GM12878 (cell line): Measurements from ENCODE around the gene DPY19L1. TPM values are rescaled to one million over a fixed set of nuclear protein-coding genes. Genes with fewer than 3 reads are reported as not detected.

Experiments used
- ATAC-seq: fragments of 200-7000 bp; cut with Tn5 transposase; 3 replicates; pipeline ENCODE4 v1.9.1; 2020; ENCODE audit warnings: mild to moderate bottlenecking, moderate library complexity
- BruUV-seq: library from RNA; stranded (reverse); fragments of 400-500 nt; replicated peaks from 2 replicates; lab custom pipeline; 2021; lab: Mats Ljungman, UMichigan
- CTCF ChIA-PET: fragments of 300-600 bp; sonication (Branson Sonifier 250); formaldehyde crosslinking; extraction: SDS; loops from one replicate; lab custom pipeline; 2021; ENCODE audit warnings: inconsistent platforms; lab: Yijun Ruan, JAX
- POLR2A ChIA-PET: fragments of 350-600 bp; formaldehyde crosslinking; extraction: SDS; loops from one replicate; lab custom pipeline; 2021; ENCODE audit warnings: inconsistent platforms; lab: Charles Lee
- RAD21 ChIA-PET: fragments of 300-600 bp; sonication (Branson Sonifier 250); formaldehyde crosslinking; loops from one replicate; lab custom pipeline; 2023; ENCODE audit warnings: antibody characterized with exemption; ENCODE audit not compliant: unreplicated experiment; lab: Charles Lee
- SMC1A ChIA-PET: fragments of 300-600 bp; sonication (Branson Sonifier 250); formaldehyde crosslinking; loops from one replicate; lab custom pipeline; 2023; ENCODE audit not compliant: unreplicated experiment, uncharacterized antibody; lab: Charles Lee
- DNase-seq: peaks from one replicate; pipeline ENCODE4 v3.0.0-alpha.2; 2011; ENCODE audit warnings: low read depth, low spot score
- FAIRE-seq: peaks from 3 replicates; lab custom pipeline; 2011; peaks lifted over from hg19 to GRCh38; lab: Jason Lieb, UNC
- H2AFZ ChIP-seq: 2 replicates; pipeline ENCODE4 v1.6.0; 2011; ENCODE audit warnings: low read depth, low read length, control low read depth; ENCODE audit not compliant: control insufficient read depth
- H3K27ac ChIP-seq: 2 replicates; pipeline ENCODE4 v1.5.1; 2011; ENCODE audit warnings: control low read depth; ENCODE audit not compliant: control insufficient read depth, insufficient read depth
- H3K27me3 ChIP-seq, 2 experiments: replicated peaks in 1 of 2; 2 replicates each; pipeline versions ENCODE4 v1.6.0 to v1.6.1; 2011; ENCODE audit warnings: low read length in 1 of 2; ENCODE audit not compliant: control insufficient read depth in 2 of 2, insufficient read depth in 2 of 2
- H3K36me3 ChIP-seq, 2 experiments: 2 replicates each; pipeline ENCODE4 v1.5.1; 2011; ENCODE audit warnings: low read length in 1 of 2; ENCODE audit not compliant: control insufficient read depth in 2 of 2, insufficient read depth in 2 of 2
- H3K4me1 ChIP-seq: 2 replicates; pipeline ENCODE4 v1.6.1; 2011; ENCODE audit warnings: mild to moderate bottlenecking, low read length, moderate library complexity, mixed read lengths; ENCODE audit not compliant: control insufficient read depth, insufficient read depth
- H3K4me2 ChIP-seq: 2 replicates; pipeline ENCODE4 v1.6.0; 2011; ENCODE audit warnings: control low read depth; ENCODE audit not compliant: control insufficient read depth, insufficient read depth
- H3K4me3 ChIP-seq: fragments of 200-600 bp; sonication (generic); 2 replicates; pipeline ENCODE4 v1.5.1; 2016
- H3K79me2 ChIP-seq: 2 replicates; pipeline ENCODE4 v1.6.0; 2011; ENCODE audit warnings: low read length; ENCODE audit not compliant: control insufficient read depth, insufficient read depth
- H3K9ac ChIP-seq: 2 replicates; pipeline ENCODE4 v1.8.0; 2011; ENCODE audit warnings: low read length, control low read depth, mixed read lengths; ENCODE audit not compliant: control insufficient read depth, insufficient read depth
- H3K9me3 ChIP-seq: replicated peaks from 3 replicates; pipeline ENCODE4 v1.5.1; 2011; ENCODE audit warnings: mild to moderate bottlenecking, low read length; ENCODE audit not compliant: control insufficient read depth, insufficient read depth
- H4K20me1 ChIP-seq: 2 replicates; pipeline ENCODE4 v1.6.0; 2011; ENCODE audit not compliant: control insufficient read depth, insufficient read depth
- ASH2L ChIP-seq: fragments of 300-600, 200-600 bp; sonication (generic); IDR thresholded peaks from 2 replicates; pipeline ENCODE4 v1.6.1; 2017; ENCODE audit warnings: low read depth, mild to moderate bottlenecking, borderline replicate concordance
- CEBPB ChIP-seq, 2 experiments: fragments of 150-350 bp in 1 of 2; IDR thresholded peaks; 2 replicates each; pipeline ENCODE4 v1.6.1; 2012 to 2014; ENCODE audit warnings: low read depth in 2 of 2, low read length in 2 of 2, borderline replicate concordance in 1 of 2, inconsistent platforms in 1 of 2
- CTCF ChIP-seq, 3 experiments: IDR thresholded peaks in 2 of 3; conservative IDR thresholded peaks in 1 of 3; 2 replicates each; pipeline ENCODE4 v1.5.1; 2011; ENCODE audit warnings: low read depth in 3 of 3, low read length in 3 of 3, mild to moderate bottlenecking in 3 of 3, control low read depth in 2 of 3, moderate library complexity in 2 of 3, inconsistent platforms in 1 of 3, mixed read lengths in 1 of 3; ENCODE audit not compliant: control insufficient read depth in 2 of 3, insufficient read depth in 1 of 3; ENCODE audit errors: extremely low read depth in 1 of 3
- EGR1 ChIP-seq, 2 experiments: IDR thresholded peaks; 1 replicate in 1 of 2; 2 replicates in 1 of 2; pipeline ENCODE4 v1.6.1; 2011 to 2012; ENCODE audit warnings: low read depth in 2 of 2, low read length in 2 of 2, borderline replicate concordance in 1 of 2, mild to moderate bottlenecking in 1 of 2, moderate library complexity in 1 of 2
- HCFC1 ChIP-seq: fragments of 150-350 bp; IDR thresholded peaks from 2 replicates; pipeline ENCODE4 v1.6.1; 2014; ENCODE audit warnings: low read length
- KLF5 ChIP-seq: fragments of 450-650 bp; IDR thresholded peaks from 2 replicates; pipeline ENCODE4 v1.6.1; 2014; ENCODE audit warnings: mild to moderate bottlenecking; ENCODE audit not compliant: partially characterized antibody
- MTA2 ChIP-seq: fragments of 450-650 bp; IDR thresholded peaks from 2 replicates; pipeline ENCODE4 v1.6.1; 2016; ENCODE audit warnings: low read depth, mild to moderate bottlenecking, moderate library complexity
- POLR2AphosphoS5 ChIP-seq: IDR thresholded peaks from 2 replicates; pipeline ENCODE4 v1.6.1; 2011; ENCODE audit warnings: mild to moderate bottlenecking, low read length, inconsistent platforms
- RAD51 ChIP-seq: fragments of 450-650 bp; IDR thresholded peaks from 2 replicates; pipeline ENCODE4 v1.6.1; 2016; ENCODE audit warnings: moderate library complexity, mild to moderate bottlenecking, inconsistent platforms
- RBBP5 ChIP-seq: fragments of 200-600 bp; sonication (generic); conservative IDR thresholded peaks from 2 replicates; pipeline ENCODE4 v1.6.1; 2016
- SMAD5 ChIP-seq: IDR thresholded peaks from 2 replicates; pipeline ENCODE4 v1.6.1; 2016; ENCODE audit warnings: antibody characterized with exemption, low read depth
- SREBF1 ChIP-seq: IDR thresholded peaks from 2 replicates; pipeline ENCODE4 v1.6.1; 2012; ENCODE audit warnings: mild to moderate bottlenecking, low read length
- SRF ChIP-seq, 2 experiments: IDR thresholded peaks; 2 replicates each; pipeline ENCODE4 v1.6.1; 2011; ENCODE audit warnings: low read depth in 2 of 2, low read length in 2 of 2, mild to moderate bottlenecking in 1 of 2, moderate library complexity in 1 of 2
- WGBS: methylation state at CpG from one replicate; pipeline ENCODE4 v1.1.6; 2016; ENCODE audit warnings: low lambda C conversion rate; ENCODE audit not compliant: insufficient replicate concordance, insufficient coverage; ENCODE audit errors: missing lambda C conversion rate; 5-methylcytosine and 5-hydroxymethylcytosine counted together
- in situ Hi-C: fragments of 300-500 bp; cut with MboI; formaldehyde crosslinking; loops from 9 replicates; pipeline ENCODE4 v1.14.3; 2018; ENCODE audit warnings: mixed read lengths
- intact Hi-C: fragments of 100-400 bp; cut with micrococcal nuclease; formaldehyde crosslinking; loops from one replicate; pipeline ENCODE4 v1.14.2; 2022; ENCODE audit not compliant: unreplicated experiment
- polyA plus RNA-seq, 11 experiments: library from polyadenylated mRNA; depleted of rRNA in 4 of 11; unstranded in 6 of 11; stranded (reverse) in 5 of 11; fragments of >200 nt; fragmentation: Nextera tagmentation in 4 of 11; fragmentation: Illumina TruSeq in 1 of 11; extraction: Ambion mirVana in 4 of 11; extraction: Trizol in 1 of 11; gene quantifications; 1 replicate in 1 of 11; 2 replicates in 10 of 11; pipeline versions ENCODE4 v1.2.1 to v1.2.3, GENCODE V29; 2011 to 2016; ENCODE audit warnings: inconsistent platforms in 2 of 11, missing spikeins in 2 of 11, low read depth in 1 of 11
- total RNA-seq, 4 experiments: library from RNA; depleted of rRNA in 3 of 4; stranded (reverse); fragments of >200 nt in 3 of 4; fragmentation: Illumina TruSeq in 1 of 4; extraction: Trizol in 1 of 4; gene quantifications; 2 replicates each; pipeline versions ENCODE4 v1.2.1 to v1.2.3, GENCODE V29; 2013 to 2021

The DPY19L1 gene
- total and polyA plus RNA-seq, 10 of the 15 experiments (the other 5 are each of a cell fraction or from before 2014, with no cell fraction given) = 0.47 to 35.4 (median 3.8) TPM

- Histone ChIP-seq H3K27me3 (no peaks in the 10 kb centered on the region), H3K9ac (no peak overlapping the region), H3K4me2 (no peak overlapping the region), H3K27ac (no peak overlapping the region), H2AFZ (no peak overlapping the region), H3K79me2 (no peaks in the 10 kb centered on the region), H3K9me3 (no peaks in the 10 kb centered on the region), H3K36me3 (no peaks in the 10 kb centered on the region), H3K4me3 (no peak overlapping the region), H3K4me1 (peaks cover 10% of the 10 kb centered on the region), H4K20me1 (no peaks in the 10 kb centered on the region)
- RAD21 ChIA-PET = interaction anchor here (0.7 to 1.6 kb wide), 4 partner anchors 12 to 275 kb away, joined by 3 read pairs; no protein-coding TSS in a partner anchor
- POLR2A ChIA-PET = interaction anchor here (1.2 kb wide), 1 partner anchor 273 kb away, joined by 3 read pairs; no protein-coding TSS in a partner anchor
- TF ChIP-seq MTA2 (no peak), HCFC1 (no peak), SREBF1 (no peak), RAD51 (no peak), POLR2AphosphoS5 (no peak), ASH2L (no peak)
- ATAC-seq = no peak
- 39% methylated on average over 2 of the region's 2 CpGs for WGBS
- no peak for FAIRE-seq
- intact Hi-C loops = loop anchor here (10.0 kb wide), 1 partner anchor 706 kb away; no protein-coding TSS in a partner anchor
- SMC1A ChIA-PET = interaction anchor here (0.8 to 1.7 kb wide), 5 partner anchors 11 to 274 kb away, joined by 3 to 6 read pairs (median 4); no protein-coding TSS in a partner anchor
- CTCF ChIA-PET = interaction anchor here (0.7 to 2.4 kb wide), 6 partner anchors 13 to 355 kb away, joined by 3 to 9 read pairs (median 4); no protein-coding TSS in a partner anchor
- BruUV-seq = no TSS peak
- no peak for DNase-seq
- in situ Hi-C loops = no loop called here
These were observed 6.4 kb downstream of the DPY19L1 start for GRCh38 chr7:35030848-35031247.

DNA sequence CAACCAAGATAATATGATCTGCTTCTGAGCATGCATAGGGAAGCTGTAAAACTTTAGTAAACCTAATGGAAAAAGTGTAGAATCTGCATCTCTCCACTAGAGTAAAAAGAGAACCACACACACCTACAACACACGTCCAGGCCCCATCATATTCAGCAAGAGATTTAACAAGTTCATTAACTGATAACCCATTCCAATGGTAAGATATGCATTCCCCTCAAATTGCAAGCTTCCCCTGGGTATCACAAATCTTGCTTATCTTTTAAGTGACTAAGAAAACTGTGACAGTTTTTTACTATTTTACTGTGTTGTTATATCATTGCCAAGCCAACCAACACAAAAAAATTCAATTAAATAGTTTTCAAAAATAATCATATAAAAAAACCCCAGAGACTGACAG is 8.0 kb downstream of the DPY19L1 start:
- no peaks in the 10 kb centered on the region for H3K36me3 ChIP-seq
- no peaks in the 10 kb centered on the region for H4K20me1 ChIP-seq
- H2AFZ ChIP-seq = no peak overlapping the region
- no peak overlapping the region for H3K9ac ChIP-seq
- H3K79me2 ChIP-seq = no peaks in the 10 kb centered on the region
- no peaks in the 10 kb centered on the region for H3K27me3 ChIP-seq
- H3K4me3 ChIP-seq = no peak overlapping the region
- no peak overlapping the region for H3K27ac ChIP-seq
- no TSS peak for BruUV-seq
- RAD21 ChIA-PET = no interaction called here
- CTCF ChIA-PET = interaction anchor here (1.0 kb wide), 1 partner anchor 10 kb away, joined by 5 read pairs; no protein-coding TSS in a partner anchor
- intact Hi-C loops (no loop called here), in situ Hi-C loops (no loop called here)
- no peak for DNase-seq
- TF ChIP-seq CEBPB (IDR thresholded peaks at IDR 0.05; ENCODE audit: borderline replicate concordance in 1 of 2, low read depth in 2 of 2, low read length in 2 of 2) (no peak), CTCF (IDR thresholded peaks at IDR 0.05 in 2 of 3, conservative IDR thresholded peaks at IDR 0.05 in 1 of 3; ENCODE audit: control insufficient read depth in 2 of 3, extremely low read depth in 1 of 3, insufficient read depth in 1 of 3, low read depth in 3 of 3, low read length in 3 of 3) (no peak), EGR1 (IDR thresholded peaks at IDR 0.05; ENCODE audit: borderline replicate concordance in 1 of 2, low read depth in 2 of 2, low read length in 2 of 2) (no peak), RBBP5 (no peak), KLF5 (no peak), SMAD5 (no peak), SRF (IDR thresholded peaks at IDR 0.05; ENCODE audit: low read depth in 2 of 2, low read length in 2 of 2) (no peak)
- peaks cover 4% of the 10 kb centered on the region for H3K4me1 ChIP-seq
- POLR2A ChIA-PET = no interaction called here
- no peak overlapping the region for H3K4me2 ChIP-seq
- ATAC-seq = no peak
- WGBS = 0% methylated on average over 1 of the region's 1 CpG
- no peak for FAIRE-seq
- no peaks in the 10 kb centered on the region for H3K9me3 ChIP-seq
- SMC1A ChIA-PET = interaction anchor here (1.7 kb wide), 2 partner anchors 205 to 273 kb away, joined by 4 to 6 read pairs; no protein-coding TSS in a partner anchor
